Caco-2 (cell line): ENCODE measurements around the gene BCL6. TPM values are rescaled to one million over a fixed set of nuclear protein-coding genes. Genes with fewer than 3 reads are reported as not detected.

ENCODE experiments used
- Bru-seq: library from RNA; stranded (reverse); fragments of 400-500 nt; gene quantifications from one replicate; lab custom pipeline; 2021; lab: Mats Ljungman, UMichigan
- BruChase-seq, 2 experiments: library from RNA; stranded (reverse); fragments of 400-500 nt; gene quantifications; one replicate each; lab custom pipeline; 2021; lab: Mats Ljungman, UMichigan
- BruUV-seq: library from RNA; stranded (reverse); fragments of 400-500 nt; replicated peaks from 2 replicates; lab custom pipeline; 2021; lab: Mats Ljungman, UMichigan
- CTCF ChIA-PET: fragments of 300-600 bp; sonication (Branson Sonifier 250); formaldehyde crosslinking; loops from one replicate; lab custom pipeline; 2022; ENCODE audit warnings: antibody characterized with exemption; lab: Charles Lee
- POLR2A ChIA-PET: fragments of 300-600 bp; sonication (Branson Sonifier 250); formaldehyde crosslinking; loops from one replicate; lab custom pipeline; 2022; ENCODE audit warnings: antibody characterized with exemption; lab: Charles Lee
- DNase-seq, 2 experiments: peaks; one replicate each; pipeline versions ENCODE4 v3.0.0 to v3.0.0-alpha.2; 2020 to 2022
- H3K27me3 ChIP-seq: replicated peaks from 2 replicates; pipeline ENCODE4 v1.6.0; 2011; ENCODE audit warnings: low read length; ENCODE audit not compliant: control insufficient read depth, insufficient read depth
- H3K36me3 ChIP-seq: 2 replicates; pipeline ENCODE4 v1.5.1; 2011; ENCODE audit warnings: low read length; ENCODE audit not compliant: control insufficient read depth, insufficient read depth
- H3K4me1 ChIP-seq: fragments of 250-450 bp; sonication (Bioruptor Pico); 2 replicates; pipeline ENCODE4 v1.5.1; 2020; ENCODE audit warnings: mild to moderate bottlenecking
- H3K4me3 ChIP-seq: 2 replicates; pipeline ENCODE4 v1.5.1; 2011; ENCODE audit warnings: low read depth, mild to moderate bottlenecking, control low read depth, low read length
- H3K9me3 ChIP-seq: fragments of 250-450 bp; sonication (Bioruptor Pico); 2 replicates; pipeline ENCODE4 v1.5.1; 2020; ENCODE audit warnings: mild to moderate bottlenecking, moderate library complexity
- H3K27ac Mint-ChIP-seq: one replicate; pipeline ENCODE4 v1.8.0; 2022; ENCODE audit warnings: mixed read lengths; ENCODE audit not compliant: unreplicated experiment
- H3K27me3 Mint-ChIP-seq: one replicate; pipeline ENCODE4 v1.8.0; 2022; ENCODE audit warnings: mixed read lengths; ENCODE audit not compliant: insufficient read depth, unreplicated experiment
- H3K36me3 Mint-ChIP-seq: one replicate; pipeline ENCODE4 v1.8.0; 2022; ENCODE audit warnings: mild to moderate bottlenecking, mixed read lengths; ENCODE audit not compliant: insufficient read depth, unreplicated experiment
- H3K4me1 Mint-ChIP-seq: one replicate; pipeline ENCODE4 v1.8.0; 2022; ENCODE audit warnings: low read depth, mixed read lengths; ENCODE audit not compliant: unreplicated experiment
- H3K4me3 Mint-ChIP-seq: one replicate; pipeline ENCODE4 v1.8.0; 2022; ENCODE audit warnings: mild to moderate bottlenecking, moderate library complexity, mixed read lengths; ENCODE audit not compliant: unreplicated experiment
- H3K9me3 Mint-ChIP-seq: one replicate; pipeline ENCODE4 v1.8.0; 2022; ENCODE audit warnings: mixed read lengths; ENCODE audit not compliant: unreplicated experiment
- intact Hi-C: fragments of 100-400 bp; cut with micrococcal nuclease; formaldehyde crosslinking; loops from one replicate; pipeline ENCODE4 v1.10.0; 2022; ENCODE audit not compliant: unreplicated experiment
- long read RNA-seq: library from polyadenylated mRNA; stranded (forward); transcript quantifications from one replicate; pipeline ENCODE4 v2.0.0, GENCODE V29; 2022
- total RNA-seq: library from RNA; stranded (reverse); gene quantifications from 2 replicates; pipeline ENCODE4 v1.2.3, GENCODE V29; 2022
- TF ChIP-seq, protein P1 (sequence below), 2 experiments: fragments of 200-600 bp in 1 of 2; IDR thresholded peaks; 1 replicate in 1 of 2; 2 replicates in 1 of 2; pipeline versions ENCODE4 v1.5.1 to v1.8.0; 2011 to 2022; ENCODE audit warnings: antibody characterized with exemption in 1 of 2, control low read depth in 1 of 2, inconsistent platforms in 1 of 2, low read depth in 1 of 2, low read length in 1 of 2, mild to moderate bottlenecking in 1 of 2, moderate library complexity in 1 of 2; ENCODE audit not compliant: insufficient read depth in 1 of 2, severe bottlenecking in 1 of 2, unreplicated experiment in 1 of 2

Gene BCL6
- 35.8 and 40.4 TPM in 2 replicates for total RNA-seq
- percentile 88 among the genes with signal in this experiment for Bru-seq, nascent RNA
- percentile 84 among the genes with signal in this experiment for BruChase-seq, experiment 1, labeled RNA remaining after a 2-hour chase
- percentile 89 among the genes with signal in this experiment for BruChase-seq, experiment 2, labeled RNA remaining after a 6-hour chase
- long read RNA-seq, partial matches to known transcripts = 2 of 12 reads
- long read RNA-seq, other reads (novel, unspliced or antisense) = 10 of 12 reads

DNA sequence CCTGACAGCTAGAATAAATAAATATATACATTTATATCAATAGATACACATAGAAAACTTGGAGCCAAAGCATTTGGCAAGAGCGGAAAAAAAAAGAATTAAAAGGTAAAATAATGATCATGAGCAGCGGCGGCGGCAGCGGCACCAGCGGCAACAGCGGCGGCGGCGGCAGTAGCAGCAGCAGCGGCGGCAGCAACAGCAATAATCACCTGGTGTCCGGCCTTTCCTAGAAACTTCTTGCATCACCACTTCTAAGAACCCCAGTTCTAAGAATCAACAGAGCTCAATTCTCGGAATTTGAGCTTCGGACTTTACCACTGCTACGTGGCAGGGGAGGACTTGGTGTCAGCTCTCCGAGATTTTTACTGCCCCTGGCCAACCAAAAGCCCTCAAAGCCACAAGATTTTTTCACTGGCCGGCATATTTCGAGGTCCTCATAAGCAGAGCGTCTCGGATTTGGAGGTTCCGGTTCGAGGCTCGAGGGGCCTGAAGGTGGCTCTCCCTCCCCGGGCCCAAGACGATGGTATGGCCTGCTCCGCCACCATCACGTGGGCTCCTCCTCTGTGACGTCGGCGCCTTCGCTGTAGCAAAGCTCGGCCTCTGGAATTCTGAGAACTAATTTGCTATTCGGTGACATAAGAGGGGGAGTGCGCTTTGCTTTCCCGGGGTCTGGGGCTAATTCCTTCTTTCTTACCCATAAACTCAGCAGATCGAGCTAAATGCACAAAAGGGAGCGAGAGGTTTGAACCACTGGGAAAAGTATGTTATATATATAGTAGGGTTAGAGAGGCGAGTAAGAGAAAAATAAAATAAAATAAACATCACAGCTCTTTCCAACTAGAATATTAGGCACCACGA, at the start of gene BCL6:
BCL6 (minus strand) TSS at position 268 of the 858 bp plus-strand sequence. CDS start 11,775 bp downstream, outside the sequence.
- Mint-ChIP-seq H3K27me3 (no peaks in the 10 kb centered on the region), H3K9me3 (no peaks in the 10 kb centered on the region), H3K36me3 (peaks cover 30% of the 10 kb centered on the region), H3K4me1 (peaks cover 12% of the 10 kb centered on the region), H3K4me3 (peak within 1 kb of the TSS; percentile 98), H3K27ac (peak within 1 kb of the TSS; percentile 97)
- intact Hi-C loops = loop anchor here (1.0 to 10.0 kb wide), 6 partner anchors 291 to 1089 kb away; no protein-coding TSS in a partner anchor
- H3K27me3 ChIP-seq = no peaks in the 10 kb centered on the region
- H3K9me3 ChIP-seq = no peaks in the 10 kb centered on the region
- TF ChIP-seq, protein P1, sequence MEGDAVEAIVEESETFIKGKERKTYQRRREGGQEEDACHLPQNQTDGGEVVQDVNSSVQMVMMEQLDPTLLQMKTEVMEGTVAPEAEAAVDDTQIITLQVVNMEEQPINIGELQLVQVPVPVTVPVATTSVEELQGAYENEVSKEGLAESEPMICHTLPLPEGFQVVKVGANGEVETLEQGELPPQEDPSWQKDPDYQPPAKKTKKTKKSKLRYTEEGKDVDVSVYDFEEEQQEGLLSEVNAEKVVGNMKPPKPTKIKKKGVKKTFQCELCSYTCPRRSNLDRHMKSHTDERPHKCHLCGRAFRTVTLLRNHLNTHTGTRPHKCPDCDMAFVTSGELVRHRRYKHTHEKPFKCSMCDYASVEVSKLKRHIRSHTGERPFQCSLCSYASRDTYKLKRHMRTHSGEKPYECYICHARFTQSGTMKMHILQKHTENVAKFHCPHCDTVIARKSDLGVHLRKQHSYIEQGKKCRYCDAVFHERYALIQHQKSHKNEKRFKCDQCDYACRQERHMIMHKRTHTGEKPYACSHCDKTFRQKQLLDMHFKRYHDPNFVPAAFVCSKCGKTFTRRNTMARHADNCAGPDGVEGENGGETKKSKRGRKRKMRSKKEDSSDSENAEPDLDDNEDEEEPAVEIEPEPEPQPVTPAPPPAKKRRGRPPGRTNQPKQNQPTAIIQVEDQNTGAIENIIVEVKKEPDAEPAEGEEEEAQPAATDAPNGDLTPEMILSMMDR (IDR thresholded peaks at IDR 0.05; ENCODE audit: insufficient read depth in 1 of 2, low read depth in 1 of 2, low read length in 1 of 2, severe bottlenecking in 1 of 2, unreplicated experiment in 1 of 2) = no peak
- POLR2A ChIA-PET = interaction anchor here (0.6 to 1.9 kb wide), 14 partner anchors 64 to 1001 kb away, joined by 3 to 36 read pairs (median 4); partner anchors contain the start of gene LPP
- H3K4me3 ChIP-seq = peak within 1 kb of the TSS; percentile 73
- CTCF ChIA-PET = interaction anchor here (0.6 to 1.2 kb wide), 4 partner anchors 65 to 1210 kb away, joined by 4 to 5 read pairs (median 4); no protein-coding TSS in a partner anchor
- H3K36me3 ChIP-seq = no peaks in the 10 kb centered on the region
- peak; percentile 91 to 95 for DNase-seq
- H3K4me1 ChIP-seq = peaks cover 37% of the 10 kb centered on the region
- BruUV-seq = no TSS peak

DNA sequence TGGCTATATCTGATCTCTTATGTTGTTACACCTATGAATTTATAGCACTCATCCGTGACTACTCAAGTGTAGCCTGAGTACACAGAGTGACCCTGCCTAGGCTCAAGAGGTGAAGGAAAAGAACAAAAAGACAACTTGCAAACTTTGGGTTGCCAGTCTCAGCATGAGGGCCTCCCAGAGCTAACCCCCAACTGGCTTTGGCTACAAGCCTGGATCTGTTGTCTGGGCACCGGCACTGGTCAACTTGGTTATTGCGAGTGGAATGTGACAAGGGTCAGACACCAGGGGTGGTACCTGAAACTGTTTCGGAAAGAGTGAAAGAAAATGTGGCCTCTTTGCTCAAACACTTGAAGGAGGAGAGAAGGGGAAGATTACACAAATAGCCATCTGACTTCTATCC, 49.5 kb upstream of the BCL6 start:
- Histone ChIP-seq H3K9me3 (no peaks in the 10 kb centered on the region; the same call in none of the 2 replicates), H3K36me3 (no peaks in the 10 kb centered on the region), H3K4me3 (no peak overlapping the region), H3K27me3 (no peaks in the 10 kb centered on the region), H3K4me1 (peaks cover 43% of the 10 kb centered on the region)
- peaks cover 21% of the 10 kb centered on the region for H3K9me3 Mint-ChIP-seq
- H3K27ac Mint-ChIP-seq = no peak overlapping the region
- DNase-seq = no peak
- H3K36me3 Mint-ChIP-seq = no peaks in the 10 kb centered on the region
- H3K27me3 Mint-ChIP-seq = no peaks in the 10 kb centered on the region
- peaks cover 50% of the 10 kb centered on the region for H3K4me1 Mint-ChIP-seq
- intact Hi-C loops = loop anchor here (5.0 kb wide), 1 partner anchor 42 kb away; no protein-coding TSS in a partner anchor
- ChIA-PET POLR2A (no interaction called here), CTCF (no interaction called here)
- TF ChIP-seq, protein P1 (IDR thresholded peaks at IDR 0.05; ENCODE audit: insufficient read depth in 1 of 2, low read depth in 1 of 2, low read length in 1 of 2, severe bottlenecking in 1 of 2, unreplicated experiment in 1 of 2) = no peak
- no peak overlapping the region for H3K4me3 Mint-ChIP-seq
- BruUV-seq = no TSS peak

GRCh38 chr3:187793618-187794017, 48.4 kb upstream of the BCL6 start:
- no peaks in the 10 kb centered on the region for H3K36me3 Mint-ChIP-seq
- Histone ChIP-seq H3K9me3 (no peaks in the 10 kb centered on the region; the same call in none of the 2 replicates), H3K4me3 (no peak overlapping the region), H3K27me3 (no peaks in the 10 kb centered on the region), H3K36me3 (no peaks in the 10 kb centered on the region), H3K4me1 (peaks cover 47% of the 10 kb centered on the region)
- H3K4me3 Mint-ChIP-seq = no peak overlapping the region
- intact Hi-C loops = loop anchor here (5.0 kb wide), 1 partner anchor 41 kb away; no protein-coding TSS in a partner anchor
- no peak for DNase-seq
- BruUV-seq = no TSS peak
- no peaks in the 10 kb centered on the region for H3K27me3 Mint-ChIP-seq
- H3K27ac Mint-ChIP-seq = no peak overlapping the region
- peaks cover 49% of the 10 kb centered on the region for H3K4me1 Mint-ChIP-seq
- CTCF ChIA-PET = no interaction called here
- H3K9me3 Mint-ChIP-seq = peaks cover 18% of the 10 kb centered on the region
- POLR2A ChIA-PET = no interaction called here
- TF ChIP-seq, protein P1 (IDR thresholded peaks at IDR 0.05; ENCODE audit: insufficient read depth in 1 of 2, low read depth in 1 of 2, low read length in 1 of 2, severe bottlenecking in 1 of 2, unreplicated experiment in 1 of 2) = no peak
